Hematopoietic multipotent progenitor cell treated with erythropoietin and hydrocortisone succinate and interleukin-3 and kit ligand, for 8 days (in vitro differentiated cells): ENCODE results near the gene PRRT1B.

Source experiments
- DNase-seq: peaks from one replicate; pipeline ENCODE4 v3.0.0-alpha.2; 2015

PRRT1B gene

DNA sequence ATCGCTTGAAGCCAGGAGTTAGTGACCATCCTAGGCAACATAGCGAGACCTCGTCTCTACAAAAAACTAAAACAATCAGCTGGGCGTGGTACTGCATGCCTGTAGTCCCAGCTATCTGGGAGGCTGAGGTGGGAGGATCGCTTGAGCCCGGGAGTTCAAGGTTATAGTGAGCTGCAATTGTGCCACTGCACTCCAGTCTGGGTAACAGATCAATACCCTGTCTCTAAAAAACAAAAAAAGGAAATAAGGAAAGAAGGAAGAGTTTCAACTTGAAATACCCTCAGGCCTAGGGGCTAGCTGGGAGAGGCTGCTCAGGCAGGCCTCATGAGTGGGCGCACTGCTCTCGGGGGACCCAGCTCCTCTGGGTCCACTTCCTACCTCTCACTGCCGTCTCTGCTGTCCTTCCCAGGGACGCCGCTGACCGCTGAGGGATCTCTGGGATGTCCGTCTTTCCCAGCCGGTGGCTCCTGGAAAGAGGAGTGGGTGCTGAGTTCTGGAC lies 56.4 kb downstream of the PRRT1B start:
- no peak for DNase-seq

DNA sequence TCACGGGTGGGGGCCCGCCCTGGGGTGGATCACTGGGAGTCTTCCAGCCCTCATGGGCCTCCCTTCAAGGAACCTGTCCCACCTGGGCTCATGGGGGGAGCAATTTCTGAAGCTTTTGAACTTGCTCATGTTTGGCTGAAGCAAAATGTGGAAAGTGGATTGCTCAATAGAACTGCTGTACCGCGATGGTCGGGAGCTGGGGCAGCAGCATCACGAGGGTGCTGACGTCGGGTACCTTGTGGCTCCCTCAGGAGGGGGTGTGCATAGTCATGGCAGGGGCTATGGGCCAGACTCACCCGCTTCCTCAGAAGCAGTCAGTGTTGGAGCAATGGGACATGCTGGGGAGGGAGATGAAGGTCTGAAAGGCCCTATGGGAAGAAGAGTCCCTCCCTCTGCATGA lies 57.9 kb downstream of the PRRT1B start:
- no peak for DNase-seq

DNA sequence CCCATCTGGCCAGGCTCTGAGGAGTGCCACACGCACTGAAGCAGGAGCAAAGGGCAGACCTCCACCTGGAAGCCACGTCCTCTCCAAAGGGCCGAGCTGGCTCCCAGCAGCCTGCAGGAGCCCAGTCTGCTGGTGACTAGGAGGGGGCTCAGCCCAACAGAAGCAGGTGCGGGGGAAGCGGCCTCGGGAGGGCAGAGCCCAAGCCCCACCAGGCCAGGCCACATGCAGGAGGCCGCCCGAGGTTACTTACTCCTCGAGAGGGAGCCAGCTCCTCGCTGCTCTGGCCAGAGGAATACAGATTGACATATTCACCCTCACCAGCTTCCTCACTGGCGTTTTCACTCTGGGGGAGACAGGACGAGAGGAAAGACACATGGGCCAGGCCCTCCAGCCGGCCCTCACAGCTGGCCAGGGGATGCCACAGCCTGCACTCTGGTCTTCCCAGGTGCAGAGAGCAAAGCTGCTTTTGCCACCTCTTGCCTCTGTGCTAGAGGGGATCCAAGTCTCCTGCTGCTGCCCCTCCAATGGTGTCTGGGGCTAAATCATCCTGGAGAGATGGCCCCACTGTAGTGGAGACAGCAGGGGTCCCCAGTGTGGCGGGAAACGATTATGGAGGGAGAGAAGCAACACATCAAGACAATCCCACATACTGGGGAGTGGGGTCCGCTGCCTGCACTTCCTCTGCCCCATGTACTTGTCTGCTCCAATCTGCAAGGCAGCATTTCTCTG lies 58.6 kb downstream of the PRRT1B start:
- no peak for DNase-seq

DNA sequence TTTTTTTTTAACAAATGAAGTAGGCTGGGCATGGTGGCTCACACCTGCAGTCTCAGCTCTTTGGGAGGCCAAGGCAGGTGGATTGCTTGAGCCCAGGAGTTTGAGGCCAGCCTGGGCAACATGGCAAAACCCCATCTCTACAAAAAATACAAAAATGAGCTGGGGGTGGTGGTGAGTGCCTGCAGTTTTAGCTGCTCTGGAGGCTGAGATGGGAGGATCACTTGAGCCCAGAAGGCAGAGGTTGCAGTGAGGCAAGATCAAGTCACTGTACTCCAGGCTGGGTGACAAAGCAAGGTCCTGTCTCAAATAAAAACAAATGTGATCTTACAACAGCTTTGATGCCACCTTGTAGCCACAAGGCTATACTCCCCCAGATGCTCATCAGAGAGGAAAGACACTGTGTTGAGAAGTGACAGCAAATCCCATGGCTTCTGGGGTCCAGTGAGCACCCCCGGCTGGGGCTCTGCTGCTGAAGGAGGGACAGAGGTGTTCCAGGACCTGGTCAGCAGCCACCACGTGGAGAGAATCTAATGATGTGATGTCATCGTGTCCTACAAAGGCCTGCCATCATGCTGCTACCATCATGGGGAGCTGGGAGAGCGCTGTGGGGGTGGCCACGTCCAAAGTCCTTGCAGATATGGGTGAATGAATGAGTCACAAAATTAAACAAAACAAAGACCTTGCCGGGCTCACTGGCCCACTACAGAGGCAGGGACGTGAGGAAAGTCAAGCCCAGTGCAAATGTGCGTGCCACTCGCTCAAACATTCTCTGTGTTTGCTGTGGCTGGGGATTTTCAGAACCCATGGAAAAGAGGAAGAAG lies 60.7 kb downstream of the PRRT1B start:
- no peak for DNase-seq

DNA sequence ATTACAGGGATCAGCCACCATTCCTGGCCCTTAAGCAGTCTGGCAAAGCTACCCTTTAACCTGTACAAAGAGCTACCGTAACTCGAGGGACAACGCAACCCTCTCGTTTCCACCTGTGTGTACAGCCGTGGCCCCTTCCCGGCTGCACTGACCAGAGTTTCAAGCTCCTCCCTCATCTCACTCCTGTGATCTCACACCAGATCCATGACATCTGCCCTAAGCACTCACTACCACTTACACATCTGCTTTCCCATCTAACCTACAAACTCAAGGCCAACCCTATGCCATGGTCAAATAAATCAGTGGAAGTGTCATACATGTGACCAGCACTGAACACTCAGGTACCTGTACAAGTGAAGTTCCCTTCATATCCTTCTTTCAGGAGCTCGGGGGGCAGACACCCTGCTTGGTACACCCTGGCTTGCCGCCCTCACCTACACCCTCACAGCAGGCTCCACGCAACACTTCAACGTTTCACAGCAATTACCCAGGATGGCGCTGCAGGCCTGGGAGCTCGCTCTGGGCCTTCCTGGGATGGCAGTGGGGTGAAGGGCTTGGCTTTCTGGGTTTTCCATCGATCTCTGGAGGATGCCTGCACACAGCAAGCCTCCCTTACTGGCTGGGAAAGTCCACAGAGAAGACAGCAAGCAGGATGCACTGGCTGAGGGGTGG lies 61.7 kb downstream of the PRRT1B start:
- no peak for DNase-seq

DNA sequence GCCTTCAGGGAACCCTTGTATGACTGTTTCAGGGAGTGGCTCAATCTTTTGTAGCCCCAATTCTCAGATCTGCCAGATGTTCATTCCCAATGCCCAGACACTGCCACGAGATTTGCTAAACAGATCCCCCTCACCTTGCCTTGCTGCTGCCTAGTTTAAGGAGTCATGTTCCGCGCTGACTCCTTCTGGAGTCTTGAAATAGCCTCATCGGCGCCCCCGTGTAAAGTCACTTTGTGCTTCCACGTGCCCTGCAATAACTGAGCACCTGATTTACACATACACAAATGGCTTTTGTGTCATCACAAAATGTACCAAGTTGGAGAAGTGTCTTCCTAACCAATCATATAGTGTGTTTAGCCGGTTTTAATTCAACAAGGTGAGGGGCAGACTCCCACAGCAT lies 62.3 kb downstream of the PRRT1B start:
- no peak for DNase-seq

DNA sequence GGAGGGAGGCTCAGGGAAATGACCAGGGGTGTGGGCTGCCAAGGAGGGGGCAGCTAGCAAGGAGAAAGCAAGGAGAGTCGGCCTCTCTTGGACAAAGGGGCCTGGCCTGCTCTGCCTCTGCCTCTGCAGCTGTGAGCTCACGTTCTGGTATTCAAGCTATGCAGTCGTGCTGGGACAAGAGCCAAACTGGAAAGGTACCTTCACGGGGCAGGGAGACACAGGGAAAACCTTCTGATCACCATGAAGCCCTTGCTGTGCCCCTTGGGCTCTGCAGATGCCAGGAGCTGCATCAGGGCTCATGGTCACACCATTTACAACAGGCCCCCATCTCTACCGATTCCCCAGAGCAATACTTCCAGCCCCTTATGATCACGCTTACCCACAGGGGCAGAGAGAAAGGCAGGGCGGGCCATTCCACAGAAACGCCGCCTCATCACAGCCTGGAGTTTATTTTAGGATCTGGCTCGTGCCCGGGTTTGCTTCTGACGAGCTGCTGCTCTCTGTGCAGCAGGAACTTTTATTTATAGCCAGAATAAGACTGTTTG lies 63.2 kb downstream of the PRRT1B start:
- DNase-seq, result no peak
